SU-DHL-6 (cell line): ENCODE measurements around the gene MAML3.

Source experiments
- H2AFZ ChIP-seq: fragments of 200-600 bp; sonication (generic); 2 replicates; pipeline ENCODE4 v1.6.1; 2014; ENCODE audit warnings: low read depth, mild to moderate bottlenecking, moderate library complexity, mixed read lengths, antibody characterized with exemption, low read length; ENCODE audit not compliant: severe bottlenecking
- H3F3A ChIP-seq: fragments of 200-600 bp; shearing (Covaris generic); 2 replicates; pipeline ENCODE4 v1.6.0; 2016; ENCODE audit warnings: antibody characterized with exemption, mild to moderate bottlenecking; ENCODE audit not compliant: insufficient read depth
- H3K27ac ChIP-seq: fragments of 200-600 bp; sonication (generic); 2 replicates; pipeline ENCODE4 v1.5.1; 2016; ENCODE audit warnings: low read depth, mild to moderate bottlenecking, low read length, moderate library complexity, mixed read lengths
- H3K27me3 ChIP-seq: fragments of 200-600 bp; sonication (generic), shearing (Covaris generic); 2 replicates; pipeline ENCODE4 v1.6.0; 2014; ENCODE audit warnings: mild to moderate bottlenecking, low read length
- H3K36me3 ChIP-seq: fragments of 200-600 bp; sonication (generic); 2 replicates; pipeline ENCODE4 v1.6.1; 2014; ENCODE audit warnings: mild to moderate bottlenecking, low read length, mixed read lengths
- H3K4me2 ChIP-seq: fragments of 300-600, 200-600 bp; shearing (Covaris generic), sonication (generic); 2 replicates; pipeline ENCODE4 v1.6.0; 2014; ENCODE audit warnings: low read length, low read depth, mild to moderate bottlenecking; ENCODE audit not compliant: poor library complexity, severe bottlenecking
- H3K4me3 ChIP-seq: fragments of 200-600 bp; sonication (generic); 2 replicates; pipeline ENCODE4 v1.5.1; 2014; ENCODE audit warnings: antibody characterized with exemption, low read length, mild to moderate bottlenecking, mixed read lengths; ENCODE audit not compliant: insufficient read depth, poor library complexity, severe bottlenecking
- H3K79me2 ChIP-seq: fragments of 200-600 bp; sonication (generic); 2 replicates; pipeline ENCODE4 v1.6.1; 2014; ENCODE audit warnings: mild to moderate bottlenecking, low read length, moderate library complexity; ENCODE audit not compliant: insufficient read depth
- H3K9ac ChIP-seq: fragments of 200-600 bp; sonication (generic); 2 replicates; pipeline ENCODE4 v1.7.0; 2014; ENCODE audit warnings: mild to moderate bottlenecking, low read length
- H3K9me2 ChIP-seq: fragments of 200-600 bp; sonication (generic); replicated peaks from 2 replicates; pipeline ENCODE4 v1.6.1; 2014; ENCODE audit warnings: low read length; ENCODE audit not compliant: insufficient read depth
- H3K9me3 ChIP-seq: fragments of 200-600 bp; sonication (generic); 2 replicates; pipeline ENCODE4 v1.6.1; 2014; ENCODE audit warnings: low read length, mixed read lengths; ENCODE audit not compliant: insufficient read depth
- H4K20me1 ChIP-seq: fragments of 200-600 bp; sonication (generic); 2 replicates; pipeline ENCODE4 v1.6.1; 2014; ENCODE audit warnings: low read depth, mild to moderate bottlenecking, antibody characterized with exemption, low read length, moderate library complexity, mixed read lengths
- CTCF ChIP-seq: fragments of 200-600 bp; sonication (generic); IDR thresholded peaks from one replicate; pipeline ENCODE4 v1.5.1; 2017; ENCODE audit warnings: antibody characterized with exemption, mild to moderate bottlenecking, low read length, moderate library complexity; ENCODE audit not compliant: insufficient read depth, poor library complexity, severe bottlenecking
- EZH2phosphoT487 ChIP-seq: fragments of 200-600 bp; sonication (generic), shearing (Covaris generic); conservative IDR thresholded peaks from 2 replicates; pipeline ENCODE4 v1.6.1; 2018; ENCODE audit warnings: mild to moderate bottlenecking, antibody characterized with exemption, low read length, moderate library complexity, mixed read lengths

MAML3 gene

GRCh38 chr4:140172960-140173359, 19.0 kb upstream of the MAML3 start:
- H3F3A ChIP-seq, result no peaks in the 10 kb centered on the region
- no peak overlapping the region for H2AFZ ChIP-seq
- H3K27ac ChIP-seq, result no peak overlapping the region
- H4K20me1 ChIP-seq, result no peaks in the 10 kb centered on the region
- H3K27me3 ChIP-seq, result no peaks in the 10 kb centered on the region
- no peaks in the 10 kb centered on the region for H3K9me2 ChIP-seq
- H3K79me2 ChIP-seq, result no peaks in the 10 kb centered on the region
- no peaks in the 10 kb centered on the region for H3K36me3 ChIP-seq
- TF ChIP-seq CTCF (no peak), EZH2phosphoT487 (no peak)
- H3K9me3 ChIP-seq, result no peaks in the 10 kb centered on the region
- no peak overlapping the region for H3K4me3 ChIP-seq
- H3K9ac ChIP-seq, result no peak overlapping the region
- no peak overlapping the region for H3K4me2 ChIP-seq

- no peaks in the 10 kb centered on the region for H3F3A ChIP-seq
- no peaks in the 10 kb centered on the region for H3K79me2 ChIP-seq
- H3K4me2 ChIP-seq, result no peak overlapping the region
- no peak overlapping the region for H3K27ac ChIP-seq
- H3K9me3 ChIP-seq, result no peaks in the 10 kb centered on the region
- H4K20me1 ChIP-seq, result no peaks in the 10 kb centered on the region
- H3K9ac ChIP-seq, result no peak overlapping the region
- H3K4me3 ChIP-seq, result no peak overlapping the region
- no peaks in the 10 kb centered on the region for H3K9me2 ChIP-seq
- no peak for TF ChIP-seq EZH2phosphoT487
- TF ChIP-seq CTCF, result no peak
- no peak overlapping the region for H2AFZ ChIP-seq
- no peaks in the 10 kb centered on the region for H3K27me3 ChIP-seq
- H3K36me3 ChIP-seq, result no peaks in the 10 kb centered on the region
Observed at GRCh38 chr4:140170299-140170698, 16.3 kb upstream of the MAML3 start.

GRCh38 chr4:140168936-140169335, 15.0 kb upstream of the MAML3 start:
- Histone ChIP-seq H3K27me3 (no peaks in the 10 kb centered on the region), H3K36me3 (no peaks in the 10 kb centered on the region), H4K20me1 (no peaks in the 10 kb centered on the region), H3K4me3 (no peak overlapping the region), H3K9me2 (no peaks in the 10 kb centered on the region), H3K9me3 (no peaks in the 10 kb centered on the region), H3F3A (no peaks in the 10 kb centered on the region), H3K79me2 (no peaks in the 10 kb centered on the region), H3K4me2 (no peak overlapping the region), H3K9ac (no peak overlapping the region), H3K27ac (no peak overlapping the region), H2AFZ (no peak overlapping the region)
- TF ChIP-seq EZH2phosphoT487, result no peak
- TF ChIP-seq CTCF, result no peak

GRCh38 chr4:140168474-140168873, 14.5 kb upstream of the MAML3 start:
- Histone ChIP-seq H3K9me3 (no peaks in the 10 kb centered on the region), H2AFZ (no peak overlapping the region), H3K79me2 (no peaks in the 10 kb centered on the region), H3K27me3 (no peaks in the 10 kb centered on the region), H3F3A (no peaks in the 10 kb centered on the region), H3K4me3 (no peak overlapping the region), H3K9ac (no peak overlapping the region), H3K9me2 (no peaks in the 10 kb centered on the region), H3K4me2 (no peak overlapping the region), H4K20me1 (no peaks in the 10 kb centered on the region), H3K27ac (no peak overlapping the region), H3K36me3 (no peaks in the 10 kb centered on the region)
- TF ChIP-seq EZH2phosphoT487 (no peak), CTCF (no peak)
